ENCODE measurements around the gene UVRAG.

DNA sequence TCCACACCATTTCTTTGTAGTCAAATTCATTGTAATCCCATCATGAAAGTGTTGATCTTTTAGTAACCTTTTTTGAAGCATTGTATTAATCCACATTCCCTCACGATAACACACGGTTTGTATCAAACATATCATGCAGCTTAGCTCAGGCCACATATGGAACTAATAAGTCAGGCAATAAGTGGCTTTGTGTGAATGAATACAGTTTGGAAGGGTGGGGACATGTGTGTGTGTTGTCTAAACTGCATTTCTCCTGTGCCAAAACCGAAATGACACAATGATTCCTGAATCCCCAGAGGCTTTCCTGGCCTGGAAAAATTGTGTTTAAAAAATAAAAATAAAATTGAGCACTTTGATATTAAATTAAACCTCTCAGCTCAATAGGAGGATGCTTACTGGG lies 293.0 kb downstream of the UVRAG start:
- TF ChIP-seq, protein P1, sequence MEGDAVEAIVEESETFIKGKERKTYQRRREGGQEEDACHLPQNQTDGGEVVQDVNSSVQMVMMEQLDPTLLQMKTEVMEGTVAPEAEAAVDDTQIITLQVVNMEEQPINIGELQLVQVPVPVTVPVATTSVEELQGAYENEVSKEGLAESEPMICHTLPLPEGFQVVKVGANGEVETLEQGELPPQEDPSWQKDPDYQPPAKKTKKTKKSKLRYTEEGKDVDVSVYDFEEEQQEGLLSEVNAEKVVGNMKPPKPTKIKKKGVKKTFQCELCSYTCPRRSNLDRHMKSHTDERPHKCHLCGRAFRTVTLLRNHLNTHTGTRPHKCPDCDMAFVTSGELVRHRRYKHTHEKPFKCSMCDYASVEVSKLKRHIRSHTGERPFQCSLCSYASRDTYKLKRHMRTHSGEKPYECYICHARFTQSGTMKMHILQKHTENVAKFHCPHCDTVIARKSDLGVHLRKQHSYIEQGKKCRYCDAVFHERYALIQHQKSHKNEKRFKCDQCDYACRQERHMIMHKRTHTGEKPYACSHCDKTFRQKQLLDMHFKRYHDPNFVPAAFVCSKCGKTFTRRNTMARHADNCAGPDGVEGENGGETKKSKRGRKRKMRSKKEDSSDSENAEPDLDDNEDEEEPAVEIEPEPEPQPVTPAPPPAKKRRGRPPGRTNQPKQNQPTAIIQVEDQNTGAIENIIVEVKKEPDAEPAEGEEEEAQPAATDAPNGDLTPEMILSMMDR (IDR thresholded peaks at IDR 0.05; ENCODE audit: low read length) = no peak
- no peak for TF ChIP-seq EZH2phosphoT487 (IDR thresholded peaks at IDR 0.05; ENCODE audit: low read length)
- TF ChIP-seq EZH2 (optimal IDR thresholded peaks at IDR 0.05; ENCODE audit: low read depth, low read length) = no peak
